ENCODE measurements around the gene TMEM270. TPM values are rescaled to one million over a fixed set of nuclear protein-coding genes. Genes with fewer than 3 reads are reported as not detected.

The TMEM270 gene
- total RNA-seq, 2 donors from 2014 or later: not detected

- H3K4me3 Mint-ChIP-seq: peak within 1 kb of the TSS; percentile 39
- Histone ChIP-seq H3K9me3 (ENCODE audit: control insufficient read depth, low read length) (no peaks in the 10 kb centered on the region), H3K36me3 (ENCODE audit: control insufficient read depth, insufficient read depth, low read length) (no peaks in the 10 kb centered on the region), H3K4me3 (ENCODE audit: low read length) (no peak within 1 kb of the TSS), H3K9ac (ENCODE audit: extremely low read depth, low read length, poor library complexity, severe bottlenecking) (no peak within 1 kb of the TSS), H3K27me3 (ENCODE audit: control insufficient read depth, insufficient read depth, low read length, poor library complexity, severe bottlenecking) (no peaks in the 10 kb centered on the region), H3K27ac (ENCODE audit: low read depth, low read length) (no peak within 1 kb of the TSS), H3K4me1 (ENCODE audit: control insufficient read depth, insufficient read depth, low read length) (peaks cover 3% of the 10 kb centered on the region)
- peaks cover 8% of the 10 kb centered on the region for H3K36me3 Mint-ChIP-seq (ENCODE audit: low read depth)
- WGBS, 2 experiments (ENCODE audit: insufficient coverage in 1 of 2, insufficient read length in 1 of 2): 88 to 90% methylated on average over 31 to 42 of the region's 42 CpGs
- no peak for TF ChIP-seq CTCF (conservative IDR thresholded peaks at IDR 0.05)
- H3K27ac Mint-ChIP-seq: peak within 1 kb of the TSS; percentile 95
- H3K9me3 Mint-ChIP-seq: peaks cover 16% of the 10 kb centered on the region
- peaks cover 2% of the 10 kb centered on the region for H3K27me3 Mint-ChIP-seq (ENCODE audit: insufficient read depth)
- peaks cover 54% of the 10 kb centered on the region for H3K4me1 Mint-ChIP-seq
- DNase-seq: peak; percentile 94
These were observed 30.0 kb upstream of the TMEM270 start, which contains the start of gene CLDN4 for GRCh38 chr7:73830681-73831583. CLDN4 (plus strand) TSS chr7:73830996; CDS start chr7:73831202, 206 bp downstream.

DNA sequence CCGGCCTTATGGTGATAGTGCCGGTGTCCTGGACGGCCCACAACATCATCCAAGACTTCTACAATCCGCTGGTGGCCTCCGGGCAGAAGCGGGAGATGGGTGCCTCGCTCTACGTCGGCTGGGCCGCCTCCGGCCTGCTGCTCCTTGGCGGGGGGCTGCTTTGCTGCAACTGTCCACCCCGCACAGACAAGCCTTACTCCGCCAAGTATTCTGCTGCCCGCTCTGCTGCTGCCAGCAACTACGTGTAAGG is 29.4 kb upstream of the TMEM270 start:
- TF ChIP-seq CTCF (conservative IDR thresholded peaks at IDR 0.05): no peak
- Mint-ChIP-seq H3K27me3 (ENCODE audit: insufficient read depth) (no peaks in the 10 kb centered on the region), H3K27ac (peak overlapping the region; percentile 95), H3K4me1 (peaks cover 54% of the 10 kb centered on the region), H3K4me3 (peak overlapping the region; percentile 39), H3K36me3 (ENCODE audit: low read depth) (peaks cover 8% of the 10 kb centered on the region), H3K9me3 (peaks cover 16% of the 10 kb centered on the region)
- peaks cover 3% of the 10 kb centered on the region for H3K4me1 ChIP-seq (ENCODE audit: control insufficient read depth, insufficient read depth, low read length)
- H3K36me3 ChIP-seq (ENCODE audit: control insufficient read depth, insufficient read depth, low read length): no peaks in the 10 kb centered on the region
- WGBS, 2 experiments (ENCODE audit: insufficient coverage in 1 of 2, insufficient read length in 1 of 2): 88 to 97% methylated on average over 5 to 16 of the region's 16 CpGs
- no peak overlapping the region for H3K27ac ChIP-seq (ENCODE audit: low read depth, low read length)
- no peaks in the 10 kb centered on the region for H3K27me3 ChIP-seq (ENCODE audit: control insufficient read depth, insufficient read depth, low read length, poor library complexity, severe bottlenecking)
- DNase-seq: no peak
- no peak overlapping the region for H3K9ac ChIP-seq (ENCODE audit: extremely low read depth, low read length, poor library complexity, severe bottlenecking)
- no peaks in the 10 kb centered on the region for H3K9me3 ChIP-seq (ENCODE audit: control insufficient read depth, low read length)
- no peak overlapping the region for H3K4me3 ChIP-seq (ENCODE audit: low read length)

DNA sequence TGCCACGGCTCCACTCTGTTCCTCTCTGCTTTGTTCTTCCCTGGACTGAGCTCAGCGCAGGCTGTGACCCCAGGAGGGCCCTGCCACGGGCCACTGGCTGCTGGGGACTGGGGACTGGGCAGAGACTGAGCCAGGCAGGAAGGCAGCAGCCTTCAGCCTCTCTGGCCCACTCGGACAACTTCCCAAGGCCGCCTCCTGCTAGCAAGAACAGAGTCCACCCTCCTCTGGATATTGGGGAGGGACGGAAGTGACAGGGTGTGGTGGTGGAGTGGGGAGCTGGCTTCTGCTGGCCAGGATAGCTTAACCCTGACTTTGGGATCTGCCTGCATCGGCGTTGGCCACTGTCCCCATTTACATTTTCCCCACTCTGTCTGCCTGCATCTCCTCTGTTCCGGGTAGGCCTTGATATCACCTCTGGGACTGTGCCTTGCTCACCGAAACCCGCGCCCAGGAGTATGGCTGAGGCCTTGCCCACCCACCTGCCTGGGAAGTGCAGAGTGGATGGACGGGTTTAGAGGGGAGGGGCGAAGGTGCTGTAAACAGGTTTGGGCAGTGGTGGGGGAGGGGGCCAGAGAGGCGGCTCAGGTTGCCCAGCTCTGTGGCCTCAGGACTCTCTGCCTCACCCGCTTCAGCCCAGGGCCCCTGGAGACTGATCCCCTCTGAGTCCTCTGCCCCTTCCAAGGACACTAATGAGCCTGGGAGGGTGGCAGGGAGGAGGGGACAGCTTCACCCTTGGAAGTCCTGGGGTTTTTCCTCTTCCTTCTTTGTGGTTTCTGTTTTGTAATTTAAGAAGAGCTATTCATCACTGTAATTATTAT is 28.9 kb upstream of the TMEM270 start:
- Mint-ChIP-seq H3K27ac (peak overlapping the region; percentile 95), H3K36me3 (ENCODE audit: low read depth) (peaks cover 8% of the 10 kb centered on the region), H3K27me3 (ENCODE audit: insufficient read depth) (no peaks in the 10 kb centered on the region), H3K4me3 (peak overlapping the region; percentile 39), H3K4me1 (peaks cover 54% of the 10 kb centered on the region), H3K9me3 (peaks cover 16% of the 10 kb centered on the region)
- Histone ChIP-seq H3K9me3 (ENCODE audit: control insufficient read depth, low read length) (no peaks in the 10 kb centered on the region), H3K9ac (ENCODE audit: extremely low read depth, low read length, poor library complexity, severe bottlenecking) (no peak overlapping the region), H3K27ac (ENCODE audit: low read depth, low read length) (no peak overlapping the region), H3K4me1 (ENCODE audit: control insufficient read depth, insufficient read depth, low read length) (peaks cover 3% of the 10 kb centered on the region), H3K27me3 (ENCODE audit: control insufficient read depth, insufficient read depth, low read length, poor library complexity, severe bottlenecking) (no peaks in the 10 kb centered on the region), H3K4me3 (ENCODE audit: low read length) (no peak overlapping the region), H3K36me3 (ENCODE audit: control insufficient read depth, insufficient read depth, low read length) (no peaks in the 10 kb centered on the region)
- no peak for TF ChIP-seq CTCF (conservative IDR thresholded peaks at IDR 0.05)
- WGBS, 2 experiments (ENCODE audit: insufficient coverage in 1 of 2, insufficient read length in 1 of 2): 55 to 75% methylated on average over 7 to 16 of the region's 16 CpGs
- peak; percentile 95 for DNase-seq

All from endodermal cell (in vitro differentiated cells).